Natural killer cell (primary cell): ENCODE results near the gene RNF34. TPM values are rescaled to one million over a fixed set of nuclear protein-coding genes. Genes with fewer than 3 reads are reported as not detected.
A peak's percentile ranks its signal among the peaks of the same experiment; 100 is the strongest.

ENCODE experiments used
- ATAC-seq, 3 donors: fragments of 150-1000 bp in 2 of 3; fragments of 200-7000 bp in 1 of 3; cut with Tn5 transposase; 1 replicate in 1 of 3; 2 replicates in 2 of 3; pipeline ENCODE4 v1.10.0; 2021; ENCODE audit warnings: mild to moderate bottlenecking in 2 of 3, moderate library complexity in 2 of 3
- DNase-seq, 2 donors: peaks; one replicate each; pipeline versions ENCODE4 v3.0.0 to v3.0.0-alpha.2; 2013 to 2021; ENCODE audit warnings: mixed read lengths in 1 of 2
- H3K27ac ChIP-seq: one replicate; pipeline ENCODE4 v1.5.1; 2013; ENCODE audit warnings: mild to moderate bottlenecking, low read length
- H3K27me3 ChIP-seq: one replicate; pipeline ENCODE4 v1.6.1; 2013; ENCODE audit warnings: low read length; ENCODE audit not compliant: control insufficient read depth, insufficient read depth
- H3K36me3 ChIP-seq: one replicate; pipeline ENCODE4 v1.6.1; 2013; ENCODE audit warnings: low read length; ENCODE audit not compliant: control insufficient read depth, insufficient read depth
- H3K4me1 ChIP-seq: one replicate; pipeline ENCODE4 v1.6.1; 2013; ENCODE audit warnings: low read length; ENCODE audit not compliant: control insufficient read depth, insufficient read depth
- H3K4me3 ChIP-seq: one replicate; pipeline ENCODE4 v1.5.1; 2013; ENCODE audit warnings: low read length
- H3K9me3 ChIP-seq: one replicate; pipeline ENCODE4 v1.6.1; 2013; ENCODE audit warnings: low read length; ENCODE audit not compliant: control insufficient read depth, insufficient read depth
- H3K27ac Mint-ChIP-seq, 2 donors: one replicate each; pipeline ENCODE4 v1.8.0; 2022; ENCODE audit warnings: mild to moderate bottlenecking in 2 of 2, mixed read lengths in 2 of 2, moderate library complexity in 1 of 2
- H3K27me3 Mint-ChIP-seq, 2 donors: one replicate each; pipeline ENCODE4 v1.8.0; 2022; ENCODE audit warnings: low read depth in 2 of 2, mixed read lengths in 2 of 2
- H3K36me3 Mint-ChIP-seq: one replicate; pipeline ENCODE4 v1.8.0; 2022; ENCODE audit warnings: mixed read lengths
- H3K4me1 Mint-ChIP-seq, 2 donors: one replicate each; pipeline ENCODE4 v1.8.0; 2022; ENCODE audit warnings: mixed read lengths in 2 of 2
- H3K4me3 Mint-ChIP-seq: one replicate; pipeline ENCODE4 v1.8.0; 2022; ENCODE audit warnings: mild to moderate bottlenecking, moderate library complexity, mixed read lengths
- H3K9me3 Mint-ChIP-seq, 2 donors: one replicate each; pipeline ENCODE4 v1.8.0; 2022; ENCODE audit warnings: mixed read lengths in 2 of 2
- CTCF ChIP-seq: fragments of 200-600 bp; IDR thresholded peaks from one replicate; pipeline ENCODE4 v1.8.0; 2022; ENCODE audit warnings: antibody characterized with exemption
- WGBS: methylation state at CpG from one replicate; pipeline ENCODE4 v1.1.7; 2013; ENCODE audit warnings: missing lambda C conversion rate; ENCODE audit not compliant: insufficient coverage; 5-methylcytosine and 5-hydroxymethylcytosine counted together
- intact Hi-C: fragments of 100-400 bp; cut with micrococcal nuclease; formaldehyde crosslinking; loops from one replicate; pipeline ENCODE4 v1.14.2; 2022
- total RNA-seq, 4 donors: library from RNA; stranded (reverse); fragments of 120-200 nt in 1 of 4; gene quantifications; one replicate each; pipeline versions ENCODE4 v1.2.3 to v1.2.4, GENCODE V29; 2013 to 2022

RNF34 gene
- total RNA-seq, 3 donors from 2014 or later (not counting 1 experiment from before 2014, with no cell fraction given) = 62.3 to 78.4 (median 73.4) TPM

GRCh38 chr12:121455766-121456420 lies 56.0 kb downstream of the RNF34 start:
- no peak overlapping the region for H3K27ac ChIP-seq
- Mint-ChIP-seq H3K9me3 (no peaks in the 10 kb centered on the region), H3K27me3 (no peaks in the 10 kb centered on the region), H3K4me3 (no peak overlapping the region), H3K36me3 (no peaks in the 10 kb centered on the region), H3K4me1 (peaks cover 49 to 51% of the 10 kb centered on the region in 2 donors), H3K27ac (peak overlapping the region in 1 of 2 donors; percentile 14)
- no peak overlapping the region for H3K4me3 ChIP-seq
- ATAC-seq (peak; percentile 47 to 53 (median 52)), DNase-seq (no peak)
- TF ChIP-seq CTCF = no peak
- no peaks in the 10 kb centered on the region for H3K36me3 ChIP-seq
- 86% methylated on average over 23 of the region's 23 CpGs for WGBS
- H3K4me1 ChIP-seq = peaks cover 22% of the 10 kb centered on the region
- intact Hi-C loops = no loop called here
- H3K27me3 ChIP-seq = no peaks in the 10 kb centered on the region
- no peaks in the 10 kb centered on the region for H3K9me3 ChIP-seq

GRCh38 chr12:121456551-121456950 lies 56.6 kb downstream of the RNF34 start:
- intact Hi-C loops = no loop called here
- H3K4me3 Mint-ChIP-seq = no peak overlapping the region
- no peaks in the 10 kb centered on the region for H3K9me3 Mint-ChIP-seq
- Histone ChIP-seq H3K4me1 (peaks cover 28% of the 10 kb centered on the region), H3K9me3 (no peaks in the 10 kb centered on the region), H3K36me3 (no peaks in the 10 kb centered on the region), H3K27ac (no peak overlapping the region), H3K4me3 (no peak overlapping the region), H3K27me3 (no peaks in the 10 kb centered on the region)
- no peak overlapping the region for H3K27ac Mint-ChIP-seq
- peaks cover 56 to 57% of the 10 kb centered on the region in 2 donors for H3K4me1 Mint-ChIP-seq
- 86% methylated on average over 8 of the region's 8 CpGs for WGBS
- TF ChIP-seq CTCF = no peak
- no peaks in the 10 kb centered on the region for H3K36me3 Mint-ChIP-seq
- H3K27me3 Mint-ChIP-seq = no peaks in the 10 kb centered on the region
- ATAC-seq (no peak), DNase-seq (no peak)

- Histone ChIP-seq H3K27ac (no peak overlapping the region), H3K9me3 (no peaks in the 10 kb centered on the region), H3K4me1 (peaks cover 26% of the 10 kb centered on the region), H3K36me3 (no peaks in the 10 kb centered on the region), H3K4me3 (no peak overlapping the region), H3K27me3 (no peaks in the 10 kb centered on the region)
- Mint-ChIP-seq H3K27me3 (no peaks in the 10 kb centered on the region), H3K9me3 (no peaks in the 10 kb centered on the region), H3K4me3 (no peak overlapping the region), H3K36me3 (no peaks in the 10 kb centered on the region), H3K4me1 (peaks cover 43 to 46% of the 10 kb centered on the region in 2 donors), H3K27ac (no peak overlapping the region)
- intact Hi-C loops = no loop called here
- no peak for TF ChIP-seq CTCF
- WGBS = 84% methylated on average over 5 of the region's 5 CpGs
- DNase-seq (no peak), ATAC-seq (no peak)
These were observed 61.1 kb downstream of the RNF34 start for GRCh38 chr12:121461048-121461447.

GRCh38 chr12:121464331-121464730 lies 64.4 kb downstream of the RNF34 start:
- no peak for TF ChIP-seq CTCF
- H3K27me3 Mint-ChIP-seq = no peaks in the 10 kb centered on the region
- no peaks in the 10 kb centered on the region for H3K36me3 ChIP-seq
- H3K9me3 ChIP-seq = no peaks in the 10 kb centered on the region
- no peaks in the 10 kb centered on the region for H3K9me3 Mint-ChIP-seq
- peaks cover 34% of the 10 kb centered on the region for H3K4me1 ChIP-seq
- ATAC-seq = no peak
- H3K4me1 Mint-ChIP-seq = peaks cover 33 to 37% of the 10 kb centered on the region in 2 donors
- DNase-seq = no peak
- no peaks in the 10 kb centered on the region for H3K27me3 ChIP-seq
- H3K27ac Mint-ChIP-seq = no peak overlapping the region
- no peaks in the 10 kb centered on the region for H3K36me3 Mint-ChIP-seq
- H3K4me3 ChIP-seq = no peak overlapping the region
- WGBS = 96% methylated on average over 13 of the region's 13 CpGs
- no peak overlapping the region for H3K27ac ChIP-seq
- intact Hi-C loops = no loop called here
- peak overlapping the region; percentile 40 for H3K4me3 Mint-ChIP-seq
